ENCODE measurements around the gene GIMAP8. TPM values are rescaled to one million over a fixed set of nuclear protein-coding genes. Genes with fewer than 3 reads are reported as not detected.
"Not testable (repeated sequence)": the region's sequence is repeated elsewhere in the genome, so short reads cannot be mapped to it uniquely, and the experiment has no call there.

GIMAP8 gene
- total RNA-seq, 1 donor from 2014 or later, result 7.0 TPM

DNA sequence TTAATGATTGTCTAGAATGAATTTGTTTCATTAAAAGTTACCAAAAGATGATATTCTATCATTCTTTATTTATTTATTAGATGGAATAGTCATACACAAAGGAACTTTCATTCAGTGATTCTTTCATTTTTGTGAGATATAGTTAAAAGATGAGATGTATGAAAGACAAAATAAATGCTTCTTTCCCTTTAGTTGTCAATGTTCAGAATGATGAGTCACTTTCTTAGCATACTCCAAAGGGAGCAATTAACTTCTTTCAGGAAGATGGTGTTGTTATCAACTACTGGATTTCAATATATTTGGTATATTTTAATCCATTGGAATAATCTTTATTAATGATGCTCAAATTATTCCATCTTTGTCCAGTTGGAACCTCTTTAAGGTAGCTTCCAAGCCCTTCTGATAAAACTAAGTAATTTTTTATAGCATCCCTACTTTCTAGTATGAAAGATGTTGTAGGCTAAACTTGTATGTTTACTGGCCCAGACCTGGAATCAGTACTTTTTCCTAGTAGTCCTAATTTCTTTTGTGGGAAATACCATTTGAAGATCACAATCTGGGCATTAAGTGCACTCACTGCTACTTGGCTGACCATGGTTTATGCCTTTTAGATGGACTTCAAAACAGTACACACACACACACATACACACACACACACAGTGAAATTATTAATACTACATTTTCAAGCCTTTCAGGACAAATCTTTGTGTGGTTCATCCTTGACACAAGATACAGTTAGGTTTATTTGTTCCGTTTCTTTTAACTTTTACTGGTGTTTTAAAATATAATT lies 66.7 kb downstream of the GIMAP8 start:
- H3K4me3 Mint-ChIP-seq (ENCODE audit: low read depth), result peak overlapping the region; percentile 89
- peaks cover 31% of the 10 kb centered on the region for H3K36me3 Mint-ChIP-seq (ENCODE audit: low read depth)
- no peaks in the 10 kb centered on the region for H3K27me3 Mint-ChIP-seq (ENCODE audit: low read depth)
- peak overlapping the region; percentile 72 for H3K27ac Mint-ChIP-seq
- peaks cover 4% of the 10 kb centered on the region for H3K9me3 Mint-ChIP-seq
- intact Hi-C loops (cut with micrococcal nuclease), result loop anchor here (2.0 to 5.0 kb wide), 4 partner anchors 115 to 220 kb away; partner anchors contain the start of genes ACTR3C, GIMAP5, GIMAP6 and LRRC61
- peaks cover 42% of the 10 kb centered on the region for H3K4me1 Mint-ChIP-seq (ENCODE audit: low read depth)
- no peak for DNase-seq (ENCODE audit: low spot score)

DNA sequence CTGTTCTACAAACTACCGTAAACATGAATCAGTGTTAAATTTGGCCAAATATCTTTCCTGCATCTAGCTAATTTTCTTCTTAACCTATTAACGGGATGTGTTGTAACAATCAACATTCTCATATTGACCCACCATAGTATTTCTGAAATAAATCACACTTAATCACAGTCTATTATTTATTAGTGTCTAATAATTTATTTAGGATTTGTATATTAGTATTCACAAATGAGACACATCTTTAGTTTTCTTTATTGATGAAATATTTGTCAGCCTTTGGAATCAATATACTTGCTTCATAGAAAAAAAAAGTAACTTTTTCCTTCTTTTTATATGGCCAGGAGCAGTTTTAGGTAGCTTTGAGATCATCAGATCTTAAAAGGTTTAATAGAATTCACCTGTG lies 68.9 kb downstream of the GIMAP8 start:
- intact Hi-C loops (cut with micrococcal nuclease), result loop anchor here (5.0 kb wide), 3 partner anchors 113 to 197 kb away; partner anchors contain the start of genes ACTR3C, GIMAP6 and LRRC61
- Mint-ChIP-seq H3K27me3 (ENCODE audit: low read depth) (no peaks in the 10 kb centered on the region), H3K36me3 (ENCODE audit: low read depth) (peaks cover 40% of the 10 kb centered on the region), H3K4me3 (ENCODE audit: low read depth) (peak overlapping the region; percentile 81), H3K9me3 (peaks cover 4% of the 10 kb centered on the region), H3K4me1 (ENCODE audit: low read depth) (peaks cover 40% of the 10 kb centered on the region), H3K27ac (no peak overlapping the region)
- DNase-seq (ENCODE audit: low spot score), result no peak

DNA sequence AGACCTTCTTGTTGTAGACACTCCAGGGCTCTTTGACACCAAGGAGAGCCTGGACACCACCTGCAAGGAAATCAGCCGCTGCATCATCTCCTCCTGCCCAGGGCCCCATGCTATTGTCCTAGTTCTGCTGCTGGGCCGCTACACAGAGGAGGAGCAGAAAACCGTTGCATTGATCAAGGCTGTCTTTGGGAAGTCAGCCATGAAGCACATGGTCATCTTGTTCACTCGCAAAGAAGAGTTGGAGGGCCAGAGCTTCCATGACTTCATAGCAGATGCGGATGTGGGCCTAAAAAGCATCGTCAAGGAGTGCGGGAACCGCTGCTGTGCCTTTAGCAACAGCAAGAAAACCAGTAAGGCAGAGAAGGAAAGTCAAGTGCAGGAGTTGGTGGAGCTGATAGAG lies 69.7 kb downstream of the GIMAP8 start:
- DNase-seq (ENCODE audit: low spot score), result peak; percentile 26
- intact Hi-C loops (cut with micrococcal nuclease), result no loop called here
- Mint-ChIP-seq H3K27ac (peak overlapping the region; percentile 85), H3K9me3 (peaks cover 7% of the 10 kb centered on the region), H3K4me3 (ENCODE audit: low read depth) (peak overlapping the region; percentile 81), H3K36me3 (ENCODE audit: low read depth) (peaks cover 45% of the 10 kb centered on the region), H3K27me3 (ENCODE audit: low read depth) (no peaks in the 10 kb centered on the region), H3K4me1 (ENCODE audit: low read depth) (peaks cover 37% of the 10 kb centered on the region)

DNA sequence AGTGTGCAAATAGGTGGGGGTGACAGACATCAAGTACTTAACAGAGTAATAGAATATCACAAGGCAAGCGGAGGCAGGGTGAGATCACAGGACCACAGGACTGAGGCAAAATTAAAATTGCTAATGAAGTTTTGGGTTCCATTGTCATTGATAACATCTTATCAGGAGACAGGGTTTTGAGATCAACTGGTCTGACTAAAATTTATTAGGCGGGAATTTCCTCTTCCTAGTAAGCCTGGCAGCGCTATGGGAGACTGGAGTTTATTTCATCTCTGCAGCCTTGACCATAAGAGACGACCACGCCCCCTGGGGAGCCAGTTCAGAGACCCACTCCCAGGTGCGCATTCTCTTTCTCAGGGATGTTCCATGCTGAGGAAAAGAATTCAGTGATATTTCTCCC lies 72.5 kb downstream of the GIMAP8 start:
- H3K4me3 Mint-ChIP-seq (ENCODE audit: low read depth); DNase-seq (ENCODE audit: low spot score); H3K27me3 Mint-ChIP-seq (ENCODE audit: low read depth); H3K27ac Mint-ChIP-seq; intact Hi-C loops (cut with micrococcal nuclease): not testable (repeated sequence)
- Mint-ChIP-seq H3K9me3 (peaks cover 25% of the 10 kb centered on the region), H3K36me3 (ENCODE audit: low read depth) (peaks cover 49% of the 10 kb centered on the region), H3K4me1 (ENCODE audit: low read depth) (peaks cover 33% of the 10 kb centered on the region)

DNA sequence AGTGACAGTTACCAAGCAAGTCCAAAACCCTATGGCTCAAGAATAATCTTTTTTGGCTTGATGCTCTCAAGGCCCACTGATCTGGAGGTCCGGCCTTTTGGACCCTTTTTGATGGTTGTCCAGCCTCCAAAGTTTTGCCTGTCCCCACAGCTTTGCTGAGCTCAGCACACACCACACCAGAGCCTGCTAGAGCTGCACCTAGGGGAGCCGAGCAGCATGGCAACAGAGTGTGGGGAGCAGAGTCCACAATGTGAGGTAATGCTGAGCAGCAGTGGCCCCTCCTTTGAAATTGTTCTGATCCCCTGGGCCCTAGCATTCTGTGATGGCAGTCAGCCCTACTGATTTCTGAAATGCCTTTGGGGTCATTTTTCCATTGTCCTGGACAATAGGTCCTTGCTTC lies 73.6 kb downstream of the GIMAP8 start:
- peaks cover 36% of the 10 kb centered on the region for H3K9me3 Mint-ChIP-seq
- H3K27me3 Mint-ChIP-seq (ENCODE audit: low read depth), result no peaks in the 10 kb centered on the region
- intact Hi-C loops (cut with micrococcal nuclease), result no loop called here
- peaks cover 58% of the 10 kb centered on the region for H3K36me3 Mint-ChIP-seq (ENCODE audit: low read depth)
- H3K27ac Mint-ChIP-seq, result no peak overlapping the region
- H3K4me3 Mint-ChIP-seq (ENCODE audit: low read depth), result no peak overlapping the region
- H3K4me1 Mint-ChIP-seq (ENCODE audit: low read depth), result peaks cover 27% of the 10 kb centered on the region
- no peak for DNase-seq (ENCODE audit: low spot score)

Other genes starting within 250 kb of the GIMAP8 start
- gene LRRC61, start 127.3 kb upstream of the GIMAP8 start, total RNA-seq, result 22.7 and 25.8 TPM in 2 replicates
- 7.0 and 7.9 TPM in 2 replicates for gene ACTR3C, start 127.1 kb upstream of the GIMAP8 start, total RNA-seq
- not detected in 2 replicates for gene RARRES2, start 109.0 kb upstream of the GIMAP8 start, total RNA-seq
- 81.5 and 82.2 TPM in 2 replicates for gene REPIN1, start 81.8 kb upstream of the GIMAP8 start, total RNA-seq
- 4.5 and 5.5 TPM in 2 replicates for gene ZNF775, start 71.3 kb upstream of the GIMAP8 start, total RNA-seq
- gene GIMAP7, start 64.2 kb downstream of the GIMAP8 start, total RNA-seq, result 22.6 and 24.1 TPM in 2 replicates
- gene GIMAP4, start 116.8 kb downstream of the GIMAP8 start, total RNA-seq, result 36.7 and 39.1 TPM in 2 replicates
- 25.8 and 29.4 TPM in 2 replicates for gene GIMAP6, start 181.8 kb downstream of the GIMAP8 start, total RNA-seq
- gene GIMAP2, start 235.1 kb downstream of the GIMAP8 start, total RNA-seq, result 29.3 and 30.5 TPM in 2 replicates

Data from activated T-helper 2 cell treated with anti-CD3 and anti-CD28 coated beads, Interferon-gamma antibody, Interleukin-2, Interleukin-4, amounts not matched to agents 10 μg/mL and 5 μg/mL and 100 μg/mL, durations not matched to agents 14 hours and 24 hours and 36 hours (primary cell).